Vagina (tissue), 2 donors: ENCODE measurements around the gene CFAP46. TPM values are rescaled to one million over a fixed set of nuclear protein-coding genes. Genes with fewer than 3 reads are reported as not detected.
"Not testable (repeated sequence)": the region's sequence is repeated elsewhere in the genome, so short reads cannot be mapped to it uniquely, and the experiment has no call there.

Experiments used
- DNase-seq, 2 donors: peaks; one replicate each; pipeline ENCODE4 v3.0.0-alpha.2; 2017; ENCODE audit errors: extremely low spot score in 2 of 2
- H3K27ac ChIP-seq: fragments of 200-600 bp; sonication (generic); one replicate; pipeline ENCODE4 v1.5.1; 2019
- H3K27me3 ChIP-seq: fragments of 200-600 bp; sonication (generic); one replicate; pipeline ENCODE4 v1.5.1; 2019
- H3K36me3 ChIP-seq, 2 donors: fragments of 200-600 bp; sonication (generic); one replicate each; pipeline ENCODE4 v1.5.1; 2017 to 2019
- H3K4me1 ChIP-seq: fragments of 200-600 bp; sonication (generic); one replicate; pipeline ENCODE4 v1.5.1; 2019
- H3K4me3 ChIP-seq, 2 donors: fragments of 200-600 bp; sonication (generic); 1 replicate in 1 of 2; 2 replicates in 1 of 2; pipeline ENCODE4 v1.5.1; 2016 to 2019
- H3K9me3 ChIP-seq: fragments of 200-600 bp; sonication (generic); one replicate; pipeline ENCODE4 v1.5.1; 2019
- CTCF ChIP-seq, 3 experiments: fragments of 450-650 bp in 2 of 3; fragments of 200-600 bp in 1 of 3; sonication (generic) in 1 of 3; IDR thresholded peaks; one replicate each; pipeline ENCODE4 v1.5.1; 2017 to 2019; ENCODE audit warnings: antibody characterized with exemption in 3 of 3, mild to moderate bottlenecking in 2 of 3, moderate library complexity in 2 of 3
- POLR2A ChIP-seq, 2 donors: fragments of 450-650 bp; IDR thresholded peaks; one replicate each; pipeline ENCODE4 v1.6.1; 2017; ENCODE audit warnings: antibody characterized with exemption in 2 of 2, mild to moderate bottlenecking in 2 of 2, moderate library complexity in 2 of 2
- POLR2AphosphoS5 ChIP-seq, 2 donors: sonication (generic); formaldehyde crosslinking; IDR thresholded peaks; one replicate each; pipeline ENCODE4 v1.9.0; 2017; ENCODE audit warnings: antibody characterized with exemption in 2 of 2, mild to moderate bottlenecking in 2 of 2, low read depth in 1 of 2; ENCODE audit not compliant: insufficient read depth in 1 of 2
- intact Hi-C: fragments of 100-400 bp; cut with DNase I; formaldehyde crosslinking; loops from one replicate; pipeline ENCODE4 v1.15.1; 2023
- total RNA-seq: library from RNA; depleted of rRNA; stranded (reverse); fragments of >200 nt; gene quantifications from one replicate; pipeline ENCODE4 v1.2.3, GENCODE V29; 2016

The CFAP46 gene
- total RNA-seq, 1 donor from 2014 or later = not detected

GRCh38 chr10:132777441-132777840, 164.9 kb downstream of the CFAP46 start:
- no peaks in the 10 kb centered on the region for H3K27me3 ChIP-seq
- no peak for DNase-seq
- intact Hi-C loops = no loop called here
- TF ChIP-seq CTCF (IDR thresholded peaks at IDR 0.05) (no peak), POLR2A (IDR thresholded peaks at IDR 0.05) (no peak), POLR2AphosphoS5 (IDR thresholded peaks at IDR 0.05; ENCODE audit: insufficient read depth in 1 of 2, low read depth in 1 of 2) (no peak)
- no peak overlapping the region for H3K27ac ChIP-seq
- H3K36me3 ChIP-seq = peaks cover 0 to 35% of the 10 kb centered on the region in 2 donors
- no peaks in the 10 kb centered on the region for H3K9me3 ChIP-seq
- H3K4me1 ChIP-seq = no peaks in the 10 kb centered on the region
- no peak overlapping the region for H3K4me3 ChIP-seq

- intact Hi-C loops = no loop called here
- TF ChIP-seq POLR2AphosphoS5 (IDR thresholded peaks at IDR 0.05; ENCODE audit: insufficient read depth in 1 of 2, low read depth in 1 of 2) (no peak), CTCF (IDR thresholded peaks at IDR 0.05) (no peak), POLR2A (IDR thresholded peaks at IDR 0.05) (no peak)
- no peaks in the 10 kb centered on the region for H3K9me3 ChIP-seq
- H3K4me1 ChIP-seq = no peaks in the 10 kb centered on the region
- H3K36me3 ChIP-seq = peaks cover 0 to 29% of the 10 kb centered on the region in 2 donors
- no peak for DNase-seq
- no peak overlapping the region for H3K4me3 ChIP-seq
- no peaks in the 10 kb centered on the region for H3K27me3 ChIP-seq
- H3K27ac ChIP-seq = no peak overlapping the region
These were observed 165.5 kb downstream of the CFAP46 start for GRCh38 chr10:132776821-132777220.

GRCh38 chr10:132776186-132776585, 166.2 kb downstream of the CFAP46 start:
- H3K4me1 ChIP-seq = no peaks in the 10 kb centered on the region
- H3K27me3 ChIP-seq = no peaks in the 10 kb centered on the region
- no peak overlapping the region for H3K4me3 ChIP-seq
- H3K36me3 ChIP-seq = peaks cover 0 to 22% of the 10 kb centered on the region in 2 donors
- H3K27ac ChIP-seq = no peak overlapping the region
- DNase-seq = no peak
- TF ChIP-seq POLR2AphosphoS5 (IDR thresholded peaks at IDR 0.05; ENCODE audit: insufficient read depth in 1 of 2, low read depth in 1 of 2) (no peak), CTCF (IDR thresholded peaks at IDR 0.05) (no peak), POLR2A (IDR thresholded peaks at IDR 0.05) (no peak)
- H3K9me3 ChIP-seq = no peaks in the 10 kb centered on the region
- intact Hi-C loops = no loop called here

GRCh38 chr10:132774902-132775863, 167.2 kb downstream of the CFAP46 start:
- H3K36me3 ChIP-seq = peaks cover 0 to 17% of the 10 kb centered on the region in 2 donors
- intact Hi-C loops = no loop called here

GRCh38 chr10:132774181-132774901, 168.0 kb downstream of the CFAP46 start:
- no peaks in the 10 kb centered on the region for H3K27me3 ChIP-seq
- H3K27ac ChIP-seq = no peak overlapping the region
- H3K36me3 ChIP-seq = peaks cover 0 to 10% of the 10 kb centered on the region in 2 donors
- intact Hi-C loops = no loop called here
- no peak overlapping the region for H3K4me3 ChIP-seq
- no peaks in the 10 kb centered on the region for H3K4me1 ChIP-seq
- TF ChIP-seq CTCF (IDR thresholded peaks at IDR 0.05) = no peak
- no peak for TF ChIP-seq POLR2A (IDR thresholded peaks at IDR 0.05)
- TF ChIP-seq POLR2AphosphoS5 (IDR thresholded peaks at IDR 0.05; ENCODE audit: insufficient read depth in 1 of 2, low read depth in 1 of 2) = no peak
- DNase-seq = no peak
- no peaks in the 10 kb centered on the region for H3K9me3 ChIP-seq

More at GRCh38 chr10:132774902-132775863, 167.2 kb downstream of the CFAP46 start:
- Histone ChIP-seq H3K4me1 (no peaks in the 10 kb centered on the region), H3K9me3 (no peaks in the 10 kb centered on the region), H3K27me3 (no peaks in the 10 kb centered on the region), H3K4me3 (no peak overlapping the region), H3K27ac (no peak overlapping the region)
- no peak for DNase-seq
- TF ChIP-seq POLR2AphosphoS5 (IDR thresholded peaks at IDR 0.05; ENCODE audit: insufficient read depth in 1 of 2, low read depth in 1 of 2) = no peak
- no peak for TF ChIP-seq POLR2A (IDR thresholded peaks at IDR 0.05)

GRCh38 chr10:132772816-132773215, 169.6 kb downstream of the CFAP46 start:
- H3K9me3 ChIP-seq, H3K27me3 ChIP-seq, H3K4me1 ChIP-seq, intact Hi-C loops, H3K4me3 ChIP-seq, DNase-seq, H3K36me3 ChIP-seq, H3K27ac ChIP-seq: not testable (repeated sequence)
